ENCODE results near the gene BTNL3.

DNA sequence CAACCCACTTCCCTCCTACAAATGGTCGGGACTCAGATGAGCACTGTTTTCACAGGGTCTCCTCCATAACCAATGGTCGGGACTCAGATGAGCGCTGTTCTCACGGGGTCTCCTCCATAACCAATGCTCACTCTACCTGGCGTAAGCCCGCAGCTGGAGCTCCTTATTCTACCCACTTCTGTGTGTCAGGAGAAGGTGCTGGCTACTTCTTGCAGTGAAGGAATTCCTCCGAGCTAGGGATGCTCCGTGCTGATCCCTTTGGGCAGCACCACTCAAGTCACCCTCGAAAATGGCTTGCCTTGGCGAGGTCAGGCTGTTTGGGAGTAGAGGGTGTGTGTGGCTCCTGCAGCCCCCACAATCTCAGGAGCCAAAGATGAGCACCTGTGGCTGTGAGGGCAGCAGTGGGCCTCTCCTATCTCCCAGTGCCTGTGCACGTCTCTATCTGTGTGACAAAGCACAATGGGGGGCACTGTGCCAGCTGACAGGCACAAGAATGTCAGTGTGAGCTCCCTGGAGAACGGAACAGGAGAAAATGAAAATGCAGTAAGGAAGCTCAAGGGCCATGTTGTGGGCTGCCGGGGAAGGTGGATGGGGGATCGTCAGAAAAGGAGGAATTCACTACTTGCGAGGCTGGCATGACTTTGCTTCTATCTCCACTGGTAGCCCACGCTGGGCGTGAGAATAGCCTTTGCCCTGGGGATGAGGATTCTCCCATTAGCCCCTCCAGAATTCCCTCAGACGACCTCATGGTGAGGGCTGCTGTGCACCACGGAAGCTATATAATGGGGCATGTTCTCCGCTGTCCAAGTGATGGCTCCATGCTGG is 47.6 kb downstream of the BTNL3 start:
- TF ChIP-seq EZH2 (IDR thresholded peaks at IDR 0.05): no peak
- TF ChIP-seq, protein P1, sequence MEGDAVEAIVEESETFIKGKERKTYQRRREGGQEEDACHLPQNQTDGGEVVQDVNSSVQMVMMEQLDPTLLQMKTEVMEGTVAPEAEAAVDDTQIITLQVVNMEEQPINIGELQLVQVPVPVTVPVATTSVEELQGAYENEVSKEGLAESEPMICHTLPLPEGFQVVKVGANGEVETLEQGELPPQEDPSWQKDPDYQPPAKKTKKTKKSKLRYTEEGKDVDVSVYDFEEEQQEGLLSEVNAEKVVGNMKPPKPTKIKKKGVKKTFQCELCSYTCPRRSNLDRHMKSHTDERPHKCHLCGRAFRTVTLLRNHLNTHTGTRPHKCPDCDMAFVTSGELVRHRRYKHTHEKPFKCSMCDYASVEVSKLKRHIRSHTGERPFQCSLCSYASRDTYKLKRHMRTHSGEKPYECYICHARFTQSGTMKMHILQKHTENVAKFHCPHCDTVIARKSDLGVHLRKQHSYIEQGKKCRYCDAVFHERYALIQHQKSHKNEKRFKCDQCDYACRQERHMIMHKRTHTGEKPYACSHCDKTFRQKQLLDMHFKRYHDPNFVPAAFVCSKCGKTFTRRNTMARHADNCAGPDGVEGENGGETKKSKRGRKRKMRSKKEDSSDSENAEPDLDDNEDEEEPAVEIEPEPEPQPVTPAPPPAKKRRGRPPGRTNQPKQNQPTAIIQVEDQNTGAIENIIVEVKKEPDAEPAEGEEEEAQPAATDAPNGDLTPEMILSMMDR (IDR thresholded peaks at IDR 0.05): no peak
